ENCODE results near the gene CEBPG. TPM values are rescaled to one million over a fixed set of nuclear protein-coding genes. Genes with fewer than 3 reads are reported as not detected.

Gene CEBPG
- total RNA-seq, 1 donor from 2014 or later, result 75.1 TPM

- no peaks in the 10 kb centered on the region for H3K27me3 Mint-ChIP-seq (ENCODE audit: unreplicated experiment)
- H3K9me3 Mint-ChIP-seq (ENCODE audit: unreplicated experiment), result peaks cover 8% of the 10 kb centered on the region
- peaks cover 10% of the 10 kb centered on the region for H3K4me1 Mint-ChIP-seq (ENCODE audit: low read depth, unreplicated experiment)
- no peak overlapping the region for H3K4me3 Mint-ChIP-seq (ENCODE audit: unreplicated experiment)
- no peak for TF ChIP-seq CTCF (IDR thresholded peaks at IDR 0.05; ENCODE audit: partially characterized antibody, unreplicated experiment)
- no peaks in the 10 kb centered on the region for H3K36me3 Mint-ChIP-seq (ENCODE audit: unreplicated experiment)
- DNase-seq, result no peak
- no peak overlapping the region for H3K27ac Mint-ChIP-seq (ENCODE audit: unreplicated experiment)
Measured at GRCh38 chr19:33388231-33388724, 14.8 kb downstream of the CEBPG start.

- no peak for TF ChIP-seq CTCF (IDR thresholded peaks at IDR 0.05; ENCODE audit: partially characterized antibody, unreplicated experiment)
Measured at GRCh38 chr19:33388725-33389420, 15.4 kb downstream of the CEBPG start.

GRCh38 chr19:33389421-33390100 is 16.1 kb downstream of the CEBPG start:
- peaks cover 16% of the 10 kb centered on the region for H3K4me1 Mint-ChIP-seq (ENCODE audit: low read depth, unreplicated experiment)
- no peak for TF ChIP-seq CTCF (IDR thresholded peaks at IDR 0.05; ENCODE audit: partially characterized antibody, unreplicated experiment)
- no peak overlapping the region for H3K4me3 Mint-ChIP-seq (ENCODE audit: unreplicated experiment)
- H3K9me3 Mint-ChIP-seq (ENCODE audit: unreplicated experiment), result peaks cover 7% of the 10 kb centered on the region
- no peak for DNase-seq
- peaks cover 4% of the 10 kb centered on the region for H3K27me3 Mint-ChIP-seq (ENCODE audit: unreplicated experiment)
- no peak overlapping the region for H3K27ac Mint-ChIP-seq (ENCODE audit: unreplicated experiment)
- no peaks in the 10 kb centered on the region for H3K36me3 Mint-ChIP-seq (ENCODE audit: unreplicated experiment)

More at GRCh38 chr19:33388725-33389420, 15.4 kb downstream of the CEBPG start:
- Mint-ChIP-seq H3K9me3 (ENCODE audit: unreplicated experiment) (peaks cover 6% of the 10 kb centered on the region), H3K27me3 (ENCODE audit: unreplicated experiment) (peaks cover 3% of the 10 kb centered on the region), H3K27ac (ENCODE audit: unreplicated experiment) (no peak overlapping the region), H3K4me3 (ENCODE audit: unreplicated experiment) (no peak overlapping the region), H3K4me1 (ENCODE audit: low read depth, unreplicated experiment) (peaks cover 14% of the 10 kb centered on the region), H3K36me3 (ENCODE audit: unreplicated experiment) (no peaks in the 10 kb centered on the region)
- peak; percentile 22 for DNase-seq

GRCh38 chr19:33390101-33390907 is 16.8 kb downstream of the CEBPG start:
- no peak for TF ChIP-seq CTCF (IDR thresholded peaks at IDR 0.05; ENCODE audit: partially characterized antibody, unreplicated experiment)
- Mint-ChIP-seq H3K4me3 (ENCODE audit: unreplicated experiment) (no peak overlapping the region), H3K27me3 (ENCODE audit: unreplicated experiment) (peaks cover 6% of the 10 kb centered on the region), H3K9me3 (ENCODE audit: unreplicated experiment) (peaks cover 10% of the 10 kb centered on the region), H3K4me1 (ENCODE audit: low read depth, unreplicated experiment) (peaks cover 16% of the 10 kb centered on the region), H3K27ac (ENCODE audit: unreplicated experiment) (no peak overlapping the region), H3K36me3 (ENCODE audit: unreplicated experiment) (no peaks in the 10 kb centered on the region)
- DNase-seq, result no peak
